Stimulated activated naive CD4-positive, alpha-beta T cell (primary cell): ENCODE data around the gene MAGI1.

Source experiments
- DNase-seq, 6 experiments: peaks; one replicate each; lab custom pipeline; 2025; lab: John Stamatoyannopoulos, UW

MAGI1 gene

GRCh38 chr3:65793495-65794200 lies 245.1 kb downstream of the MAGI1 start:
- no peak for DNase-seq

DNA sequence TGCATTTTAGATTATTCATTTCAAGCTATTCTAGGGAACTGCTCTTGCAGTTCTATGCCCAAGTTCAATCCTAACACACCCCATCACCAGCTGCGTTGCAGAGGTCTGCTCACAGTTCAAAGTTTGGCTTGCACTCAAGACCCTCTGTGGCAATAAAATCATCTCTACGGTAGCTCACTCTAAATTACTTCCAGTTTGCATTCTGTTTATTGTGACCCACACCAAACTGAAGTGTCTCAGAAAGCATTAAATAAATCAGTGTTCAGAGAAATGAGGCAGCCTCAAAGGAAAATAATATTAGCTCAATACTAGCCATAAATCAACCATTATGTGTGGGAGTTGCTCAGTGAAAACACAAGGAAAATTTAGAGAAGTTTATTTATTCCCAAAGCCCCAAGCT lies 250.3 kb downstream of the MAGI1 start:
- no peak for DNase-seq

DNA sequence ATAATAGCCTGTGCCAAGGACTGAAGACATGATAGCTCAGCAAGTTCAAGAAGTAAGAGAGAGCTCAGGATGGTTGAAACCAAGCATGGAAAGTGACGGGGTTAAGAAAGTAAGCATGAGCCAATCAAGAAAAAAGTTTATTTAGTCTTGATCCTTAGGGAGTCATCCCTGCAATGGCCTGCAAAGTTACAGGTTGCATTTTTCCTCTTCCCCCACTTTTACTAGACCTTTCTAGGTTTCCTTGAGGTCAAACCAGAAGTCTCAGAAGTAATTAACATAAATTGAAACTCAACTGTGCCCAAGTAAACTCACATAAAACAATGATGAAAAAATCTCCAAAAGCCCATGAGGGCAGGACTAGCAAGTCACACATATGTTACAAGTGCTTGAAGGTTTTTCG lies 250.9 kb downstream of the MAGI1 start:
- no peak for DNase-seq

- DNase-seq, result no peak
These were observed 251.4 kb downstream of the MAGI1 start for GRCh38 chr3:65787340-65787739.

DNA sequence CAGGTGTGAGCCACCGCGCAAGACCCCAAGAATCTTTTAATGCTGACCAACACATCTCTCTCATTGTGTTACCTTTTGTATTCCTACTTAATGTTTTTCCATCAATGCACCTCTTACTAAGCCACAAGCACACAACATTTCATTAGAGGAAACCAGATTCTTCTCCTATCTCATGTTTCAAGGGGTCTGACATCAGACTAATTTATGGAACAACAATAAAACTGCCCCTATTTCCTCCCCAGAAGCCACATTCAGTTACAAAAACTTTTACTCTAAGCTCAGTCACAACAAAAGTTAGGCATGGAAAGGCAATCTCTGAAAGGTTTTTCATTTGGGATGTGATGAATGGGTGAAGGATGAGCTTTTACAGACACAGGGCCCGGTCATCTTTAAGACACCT lies 251.8 kb downstream of the MAGI1 start:
- no peak for DNase-seq

DNA sequence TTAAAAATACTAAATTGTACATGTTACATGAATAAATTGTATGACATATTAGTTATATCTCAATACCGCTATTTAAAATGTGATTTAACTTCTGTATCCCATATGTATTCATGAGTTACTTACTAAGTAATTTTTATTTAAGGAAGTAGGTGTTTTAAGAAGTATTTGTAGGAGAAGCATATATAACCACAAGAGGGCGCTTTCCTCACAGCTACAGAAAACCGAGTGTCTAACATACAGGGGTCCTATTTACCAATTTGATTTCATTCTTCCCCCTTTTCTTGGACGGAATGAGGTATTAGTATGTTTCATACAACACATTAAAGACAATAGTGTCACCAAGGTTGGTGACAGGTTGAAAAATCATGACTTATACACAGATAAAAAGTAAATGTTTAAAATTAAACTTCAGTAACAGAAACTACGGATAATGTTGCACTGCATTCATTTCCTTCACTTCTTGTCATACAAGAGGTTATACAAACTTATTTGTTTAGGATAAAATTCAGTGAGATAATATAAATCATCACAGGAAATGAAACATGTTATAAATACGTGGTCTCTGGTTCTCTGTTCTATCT lies 253.6 kb downstream of the MAGI1 start:
- DNase-seq, result no peak

GRCh38 chr3:65783117-65783516 lies 255.6 kb downstream of the MAGI1 start:
- DNase-seq, result no peak

GRCh38 chr3:65781594-65781993 lies 257.1 kb downstream of the MAGI1 start:
- no peak for DNase-seq

DNA sequence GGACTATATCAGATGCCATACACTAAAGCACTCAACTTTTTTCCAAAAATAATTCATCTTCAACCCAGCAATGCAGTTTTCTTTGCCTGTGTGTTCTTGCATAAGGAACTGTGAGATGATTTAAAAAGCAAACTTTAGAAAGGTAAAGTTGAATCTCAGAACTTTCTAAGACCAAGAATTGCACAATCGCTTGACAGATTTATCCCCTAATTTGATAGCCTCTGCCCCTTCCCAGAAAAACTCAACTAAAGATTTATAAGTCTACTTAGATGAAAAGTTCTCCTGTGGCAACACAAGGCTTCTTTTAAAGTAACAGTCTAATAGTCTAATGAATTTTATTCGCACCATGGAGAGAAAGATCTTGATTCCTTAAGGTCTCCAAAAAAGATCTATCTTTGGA lies 259.3 kb downstream of the MAGI1 start:
- no peak for DNase-seq

GRCh38 chr3:65778968-65779367 lies 259.8 kb downstream of the MAGI1 start:
- DNase-seq, result no peak

GRCh38 chr3:65777050-65777449 lies 261.7 kb downstream of the MAGI1 start:
- no peak for DNase-seq

GRCh38 chr3:65776494-65776893 lies 262.2 kb downstream of the MAGI1 start:
- no peak for DNase-seq

- no peak for DNase-seq
These were observed 262.6 kb downstream of the MAGI1 start for GRCh38 chr3:65776081-65776480.

- DNase-seq, result no peak
These were observed 266.0 kb downstream of the MAGI1 start for GRCh38 chr3:65772758-65773157.

GRCh38 chr3:65767551-65767950 lies 271.2 kb downstream of the MAGI1 start:
- no peak for DNase-seq

DNA sequence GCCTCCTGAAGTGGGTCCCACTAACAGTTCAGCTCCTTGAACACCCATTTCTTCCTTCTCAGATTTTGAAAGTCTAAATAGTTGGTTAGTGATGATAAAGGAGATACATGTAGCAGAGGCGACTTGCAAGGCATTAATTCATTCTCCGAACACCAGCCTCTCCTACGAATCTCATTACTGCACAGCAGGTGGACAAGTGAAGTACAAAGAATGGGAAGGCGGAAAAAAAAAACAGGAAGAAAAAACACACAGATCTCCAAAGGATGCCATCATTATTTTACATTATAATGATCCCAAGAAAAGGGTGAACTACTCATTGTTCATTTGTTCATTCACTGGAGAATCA lies 276.5 kb downstream of the MAGI1 start:
- no peak for DNase-seq

DNA sequence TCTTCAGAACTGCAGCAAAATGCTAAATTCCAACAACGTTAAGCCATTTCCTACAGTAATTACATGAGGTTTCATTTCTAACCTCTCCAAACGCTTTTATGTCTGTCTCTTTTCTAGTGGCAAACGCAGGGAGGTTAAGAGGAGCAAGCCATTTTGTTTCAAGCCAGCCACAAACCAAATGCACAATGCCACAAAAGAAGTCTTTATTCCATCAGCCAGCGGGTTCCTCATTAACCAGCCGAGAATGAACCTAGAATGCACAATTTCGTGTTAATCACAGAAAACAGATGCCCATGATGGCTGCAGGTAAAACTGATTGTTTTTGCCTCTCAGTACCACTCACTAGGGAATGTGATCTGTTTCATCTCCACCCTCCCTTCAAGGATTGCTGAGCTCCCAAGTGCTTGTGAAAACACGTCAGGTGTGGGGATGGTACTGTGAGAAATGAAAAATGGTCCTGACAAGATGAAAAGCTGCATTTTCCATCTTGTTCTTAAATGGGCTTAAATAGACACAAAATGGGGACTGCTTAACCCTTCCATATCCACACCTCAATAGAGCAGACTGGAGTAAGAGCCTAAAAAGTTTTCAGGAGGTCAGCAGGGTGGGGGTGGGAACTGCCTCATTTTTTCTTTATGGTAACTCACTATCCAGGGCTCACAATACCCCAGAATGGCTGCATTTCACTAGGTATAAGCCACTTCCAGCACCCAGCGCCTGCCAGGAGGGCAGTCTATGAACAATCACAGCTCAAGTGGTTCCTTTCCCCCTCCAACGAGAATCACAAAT lies 277.1 kb downstream of the MAGI1 start:
- no peak for DNase-seq

DNA sequence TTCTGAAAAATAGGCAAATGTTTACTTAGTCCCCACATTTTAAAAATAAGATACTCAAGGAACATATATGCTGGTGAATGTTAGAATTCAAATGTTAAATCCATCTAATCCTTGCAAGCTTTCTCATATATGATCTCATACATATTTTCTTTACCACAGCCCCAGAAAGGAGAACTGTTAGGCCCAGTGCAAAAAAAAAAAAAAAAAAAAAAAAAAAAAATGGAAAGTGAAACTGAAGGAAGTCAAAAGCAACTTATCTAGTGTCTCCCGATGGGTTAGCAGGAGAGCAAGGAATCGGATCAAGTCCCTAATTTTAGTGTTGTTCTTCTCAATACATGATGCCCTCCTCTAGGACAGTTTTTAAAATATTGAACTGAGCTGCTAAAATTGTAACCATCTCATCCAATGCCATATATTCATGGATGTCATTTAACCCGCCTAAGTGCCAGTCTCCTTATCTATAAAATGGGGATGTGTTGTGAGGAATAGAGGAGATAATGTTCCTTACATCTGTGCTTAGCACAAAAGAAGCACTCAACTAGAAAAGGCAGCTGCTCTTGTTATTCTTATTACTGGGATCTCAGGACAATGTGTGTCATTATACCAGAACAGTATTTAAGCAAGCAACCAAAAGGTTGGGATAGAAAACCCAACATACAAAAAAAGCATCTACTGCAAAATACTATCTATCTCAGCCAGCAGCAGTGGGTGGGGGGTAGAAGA lies 279.7 kb downstream of the MAGI1 start:
- DNase-seq, result no peak

GRCh38 chr3:65758438-65758837 lies 280.3 kb downstream of the MAGI1 start:
- DNase-seq, result no peak

DNA sequence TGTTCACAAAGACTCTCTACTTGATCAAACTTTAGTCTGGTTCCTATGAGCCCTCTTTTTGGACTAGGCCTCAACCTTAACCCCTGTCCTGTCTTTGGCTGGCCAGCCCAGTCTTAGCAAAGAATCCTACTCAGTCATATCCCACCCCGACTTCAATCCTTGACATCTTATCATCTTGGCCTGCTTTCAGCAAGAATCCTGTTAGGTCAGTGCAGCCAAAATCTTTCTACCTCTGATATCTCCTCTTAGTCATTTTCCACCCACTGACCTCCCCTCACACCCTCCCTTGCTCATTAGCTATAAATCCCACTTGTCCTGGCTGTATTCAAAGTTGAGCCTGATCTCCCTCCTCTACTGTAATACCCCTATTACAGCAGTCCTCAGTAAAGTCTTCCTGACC lies 286.1 kb downstream of the MAGI1 start:
- no peak for DNase-seq

GRCh38 chr3:65751123-65751700 lies 287.5 kb downstream of the MAGI1 start:
- no peak for DNase-seq

GRCh38 chr3:65749066-65749465 lies 289.7 kb downstream of the MAGI1 start:
- DNase-seq, result no peak
